GM18502 (cell line): ENCODE data around the gene KIAA0319L.

Source experiments
- ATAC-seq: cut with Tn5 transposase; IDR thresholded peaks from one replicate; pipeline ENCODE4 v1.9.1; 2021; ENCODE audit warnings: mild to moderate bottlenecking; ENCODE audit not compliant: unreplicated experiment, poor library complexity

Gene KIAA0319L

GRCh38 chr1:35454616-35455015 is 102.6 kb downstream of the KIAA0319L start:
- ATAC-seq, result no peak

- no peak for ATAC-seq
These were observed 103.0 kb downstream of the KIAA0319L start for GRCh38 chr1:35454176-35454575.

DNA sequence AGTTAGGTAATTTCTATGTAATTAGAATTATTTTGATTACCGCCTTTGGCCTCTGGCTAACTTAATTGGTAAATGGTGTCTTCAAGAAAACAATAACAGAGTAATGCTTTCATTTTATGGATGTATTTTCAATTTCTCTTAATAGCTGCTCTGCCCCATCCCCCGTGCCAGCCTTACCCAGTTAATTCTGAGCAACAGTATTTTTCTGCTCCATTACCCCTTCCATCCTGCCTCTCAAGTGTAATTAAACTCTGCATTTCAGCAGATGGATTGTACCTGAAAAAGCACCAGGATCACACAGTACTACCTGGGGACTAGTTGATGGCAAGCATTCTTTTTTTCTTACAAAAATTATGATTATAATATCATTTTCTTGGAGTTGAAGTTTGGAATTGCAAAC is 104.2 kb downstream of the KIAA0319L start:
- ATAC-seq, result no peak

- ATAC-seq, result no peak
These were observed 105.0 kb downstream of the KIAA0319L start for GRCh38 chr1:35452106-35452774.

- no peak for ATAC-seq
These were observed 106.1 kb downstream of the KIAA0319L start for GRCh38 chr1:35451125-35451528.

- no peak for ATAC-seq
These were observed 107.7 kb downstream of the KIAA0319L start for GRCh38 chr1:35449334-35450008.

- no peak for ATAC-seq
These were observed 108.8 kb downstream of the KIAA0319L start for GRCh38 chr1:35448344-35448801.

DNA sequence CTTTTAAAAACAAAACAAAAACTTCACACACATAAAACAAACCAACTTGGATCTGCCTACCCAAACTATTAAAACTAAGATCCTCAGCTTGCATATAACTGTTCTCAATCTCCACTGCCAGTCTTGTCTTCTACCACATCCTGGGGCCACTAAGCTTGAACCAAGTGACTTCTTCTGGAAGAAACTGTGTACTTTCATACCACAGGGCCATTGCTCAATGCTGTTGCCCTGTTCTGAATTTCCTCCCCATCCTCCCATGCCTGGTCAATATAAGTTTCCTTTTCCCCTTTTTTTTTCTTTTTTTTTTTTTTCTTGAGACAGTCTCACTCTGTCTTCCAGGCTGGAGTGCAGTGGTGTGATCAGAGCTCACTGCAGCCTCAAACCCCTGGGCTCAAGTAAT is 109.9 kb downstream of the KIAA0319L start:
- no peak for ATAC-seq

DNA sequence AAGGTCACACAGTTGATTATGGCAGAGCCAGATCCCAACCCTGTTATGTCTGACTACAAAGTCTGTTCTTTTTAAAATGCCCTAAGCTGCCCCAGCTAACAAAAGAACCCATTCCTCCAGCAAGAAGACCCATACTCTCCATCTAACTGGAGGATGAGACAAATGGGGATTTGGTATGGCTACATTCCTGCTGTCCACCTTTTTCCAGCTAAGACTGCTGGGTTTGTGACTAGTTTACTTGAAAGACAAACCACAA is 112.8 kb downstream of the KIAA0319L start:
- ATAC-seq, result no peak

- ATAC-seq, result no peak
These were observed 113.3 kb downstream of the KIAA0319L start for GRCh38 chr1:35443768-35444518.

DNA sequence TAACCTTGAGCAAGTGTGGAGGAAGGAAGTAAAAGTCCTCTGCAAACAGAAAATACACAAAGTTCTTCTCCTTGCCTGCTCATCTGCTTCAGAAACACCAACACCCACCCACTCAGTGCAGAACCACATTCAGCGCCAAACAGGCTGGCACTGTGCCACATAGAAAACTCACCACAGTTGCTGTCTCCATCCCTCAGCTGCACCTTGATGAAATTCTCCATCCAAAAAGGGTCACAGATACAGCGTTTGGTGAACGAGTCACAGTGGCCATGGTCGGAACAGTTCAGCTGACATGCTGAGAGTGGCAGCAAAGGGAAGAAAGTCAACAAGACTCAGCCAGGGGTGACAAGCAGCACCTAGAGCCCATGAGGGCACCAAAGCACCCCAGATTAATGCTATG is 114.5 kb downstream of the KIAA0319L start:
- no peak for ATAC-seq

- no peak for ATAC-seq
These were observed 115.2 kb downstream of the KIAA0319L start for GRCh38 chr1:35441926-35442579.

- no peak for ATAC-seq
These were observed 117.6 kb downstream of the KIAA0319L start for GRCh38 chr1:35439626-35440025.

- no peak for ATAC-seq
These were observed 120.0 kb downstream of the KIAA0319L start for GRCh38 chr1:35437200-35437599.

GRCh38 chr1:35436078-35436477 is 121.1 kb downstream of the KIAA0319L start:
- no peak for ATAC-seq

GRCh38 chr1:35434703-35435102 is 122.5 kb downstream of the KIAA0319L start:
- no peak for ATAC-seq

DNA sequence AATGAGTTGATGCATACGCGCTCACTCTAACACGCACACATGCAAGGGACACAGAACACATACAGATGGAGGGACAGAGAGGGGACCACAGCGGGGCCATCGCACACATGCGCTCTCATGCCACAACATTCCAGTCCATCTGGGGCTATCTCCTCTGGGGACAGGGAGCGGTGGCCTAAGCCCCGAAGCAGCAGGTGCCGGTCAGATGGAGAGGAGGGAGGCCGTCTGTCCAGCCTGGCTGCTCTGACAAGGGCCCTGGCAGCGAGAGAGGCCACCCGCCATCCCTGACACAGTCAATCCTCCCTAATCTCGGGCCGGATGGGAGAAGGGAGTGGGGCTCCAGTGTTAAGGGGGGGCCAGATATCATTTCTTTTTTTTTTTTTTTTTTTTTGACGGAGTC is 123.5 kb downstream of the KIAA0319L start:
- ATAC-seq, result no peak

DNA sequence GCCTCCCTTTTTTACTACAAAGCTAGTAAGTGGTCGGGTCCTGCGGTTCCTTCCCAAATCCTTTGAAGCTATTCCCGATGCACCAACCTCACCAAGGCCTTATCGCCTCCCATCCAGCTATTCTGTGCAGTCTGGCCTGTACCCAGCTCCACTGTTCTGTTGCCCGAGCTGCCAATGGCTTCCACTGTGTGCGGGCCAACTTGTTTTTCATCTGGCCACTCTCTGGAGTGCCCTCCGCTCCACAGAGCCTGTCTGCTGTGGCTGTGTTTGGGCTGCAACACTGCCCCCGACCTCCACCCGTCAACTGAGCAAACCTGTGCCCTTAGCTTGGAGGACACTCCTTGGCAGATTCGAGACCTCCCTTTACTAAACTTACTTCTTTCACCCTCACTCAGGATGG is 125.0 kb downstream of the KIAA0319L start:
- ATAC-seq, result no peak

DNA sequence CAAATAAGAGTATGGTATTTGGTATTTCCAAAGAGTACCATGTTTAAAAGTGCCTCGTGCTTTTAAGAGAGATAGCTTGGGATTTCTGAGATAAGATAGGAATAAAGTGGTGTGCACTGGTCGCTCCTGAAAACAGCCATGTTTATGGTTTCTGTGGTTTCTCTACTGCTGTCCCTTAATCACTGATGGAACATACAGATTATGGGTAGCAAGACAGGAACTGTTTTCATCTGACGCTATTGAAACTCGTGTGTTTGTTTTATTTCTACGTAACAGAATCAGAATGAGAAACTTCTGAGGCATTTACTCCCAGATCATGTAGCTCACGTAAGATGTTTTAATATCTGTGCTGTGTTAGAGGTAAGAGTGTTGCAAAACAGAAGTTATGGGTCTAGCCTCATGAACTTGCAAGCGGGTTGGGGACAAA is 126.0 kb downstream of the KIAA0319L start:
- ATAC-seq, result no peak

DNA sequence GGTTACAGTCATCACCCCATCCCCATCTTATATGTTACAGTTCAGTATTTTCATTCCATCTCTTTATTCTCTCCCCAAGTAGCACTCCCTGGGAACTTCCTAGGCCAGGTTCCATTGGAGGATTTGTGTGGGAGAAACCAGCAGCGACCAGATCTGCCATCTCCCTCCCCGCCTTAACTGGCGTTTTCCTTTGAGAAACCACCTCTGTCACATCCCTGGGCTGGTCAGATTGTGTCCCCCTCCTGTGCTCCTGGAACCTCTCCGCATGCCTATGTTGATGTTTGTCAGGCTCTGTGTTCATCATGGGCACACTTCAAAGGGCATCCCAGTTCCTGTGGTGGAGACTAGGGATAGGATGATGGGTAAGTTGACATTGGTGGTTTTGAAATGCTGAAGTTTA is 126.4 kb downstream of the KIAA0319L start:
- no peak for ATAC-seq

GRCh38 chr1:35428360-35428759 is 128.8 kb downstream of the KIAA0319L start:
- no peak for ATAC-seq
